Activated CD4-positive, alpha-beta T cell treated with anti-CD3 and anti-CD28 coated beads, Interleukin-2, amount 50 U/mL, for 24 hours (primary cell): Measurements from ENCODE around the gene GHR.
"Not testable (repeated sequence)": the region's sequence is repeated elsewhere in the genome, so short reads cannot be mapped to it uniquely, and the experiment has no call there.

ENCODE experiments used
- DNase-seq, 2 donors: peaks; one replicate each; pipeline ENCODE4 v3.0.0-alpha.2; 2020; ENCODE audit warnings: low read depth in 1 of 2, low spot score in 1 of 2

GHR gene

DNA sequence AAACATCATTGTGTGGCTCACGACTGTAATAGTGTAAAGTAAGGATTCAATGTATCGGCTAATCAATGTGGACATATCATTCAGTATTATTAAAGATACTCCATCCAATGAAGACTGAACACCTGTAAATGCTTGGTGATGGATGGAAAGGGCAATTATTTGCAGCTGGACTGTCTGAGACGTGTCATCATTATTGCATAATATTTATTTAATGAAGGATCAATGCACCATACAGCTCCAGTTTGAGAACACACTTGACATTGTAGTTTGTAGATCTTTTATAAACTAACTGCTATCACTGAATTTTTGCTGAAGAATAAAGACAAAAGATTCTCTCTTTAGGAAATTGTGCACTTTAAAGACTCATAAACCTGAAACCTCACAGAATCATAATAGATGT, 215.7 kb downstream of the GHR start:
- no peak for DNase-seq

DNA sequence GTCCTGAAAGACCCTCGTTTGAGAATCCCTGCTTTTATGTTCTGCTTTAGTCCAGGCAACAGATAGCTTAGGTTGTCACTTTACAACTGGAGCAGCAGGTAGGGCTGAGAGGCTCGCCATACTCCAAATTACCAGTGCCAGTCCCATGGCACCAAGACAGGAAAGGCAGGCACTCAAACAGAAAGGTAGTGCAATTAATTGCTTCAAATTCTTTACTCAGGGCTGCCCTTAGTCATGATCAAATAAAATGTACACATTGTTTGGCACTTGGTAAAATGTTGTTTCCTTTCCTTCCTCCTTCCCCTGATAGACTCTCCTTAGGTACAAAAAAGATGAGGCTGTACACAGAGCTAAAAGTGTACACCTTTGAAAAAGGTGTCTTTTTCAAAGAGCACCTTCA, 217.6 kb downstream of the GHR start:
- no peak for DNase-seq

DNA sequence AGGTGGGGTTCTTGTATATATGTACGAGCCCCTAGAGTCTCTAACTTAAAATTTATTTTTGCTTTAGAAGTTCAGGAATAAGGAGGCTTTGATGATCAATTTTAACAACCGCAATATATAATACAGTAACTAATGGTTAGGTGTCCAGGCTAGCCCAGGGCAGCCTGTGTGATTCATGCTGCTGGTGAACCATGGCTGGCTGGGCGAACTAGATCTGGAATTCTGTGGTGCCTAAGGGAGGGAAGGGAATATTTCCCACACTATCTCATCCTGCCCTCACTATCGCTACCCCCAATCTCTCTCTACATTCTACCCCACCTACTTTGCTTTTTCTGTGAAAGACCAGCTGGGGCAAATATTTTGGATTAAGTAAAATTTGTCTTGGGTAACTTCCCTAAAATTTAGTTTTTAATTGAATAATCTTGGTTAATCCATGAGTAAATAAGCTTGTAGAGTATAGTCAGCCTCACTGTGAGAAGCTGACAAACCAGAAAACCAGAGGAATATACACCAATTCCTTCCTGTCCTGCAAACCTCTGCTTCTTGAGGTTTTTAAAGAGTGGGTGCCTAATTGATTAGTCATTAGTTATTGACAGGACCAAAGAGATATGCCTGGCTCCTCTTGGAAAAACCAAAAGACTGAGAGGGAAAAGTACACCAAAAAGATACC, 218.2 kb downstream of the GHR start:
- no peak for DNase-seq

DNA sequence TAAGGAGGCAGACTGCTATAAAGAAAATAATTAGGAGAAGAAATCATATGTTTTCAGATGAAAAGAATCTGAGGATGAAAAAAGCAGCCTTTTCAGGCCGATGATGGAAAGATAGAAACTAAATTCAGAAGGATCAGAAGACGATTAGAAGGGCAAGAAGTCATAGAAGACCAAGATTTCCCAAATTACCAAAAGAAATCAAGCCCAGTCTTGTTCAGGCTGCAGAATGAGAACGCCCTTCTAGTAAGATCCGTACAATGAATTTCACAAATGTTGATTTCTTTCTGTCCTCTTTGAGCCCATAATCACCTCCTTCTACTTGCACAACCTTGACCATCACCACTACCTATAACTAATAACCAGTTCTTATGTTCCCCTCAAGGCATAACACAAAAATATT, 218.8 kb downstream of the GHR start:
- DNase-seq, result no peak

DNA sequence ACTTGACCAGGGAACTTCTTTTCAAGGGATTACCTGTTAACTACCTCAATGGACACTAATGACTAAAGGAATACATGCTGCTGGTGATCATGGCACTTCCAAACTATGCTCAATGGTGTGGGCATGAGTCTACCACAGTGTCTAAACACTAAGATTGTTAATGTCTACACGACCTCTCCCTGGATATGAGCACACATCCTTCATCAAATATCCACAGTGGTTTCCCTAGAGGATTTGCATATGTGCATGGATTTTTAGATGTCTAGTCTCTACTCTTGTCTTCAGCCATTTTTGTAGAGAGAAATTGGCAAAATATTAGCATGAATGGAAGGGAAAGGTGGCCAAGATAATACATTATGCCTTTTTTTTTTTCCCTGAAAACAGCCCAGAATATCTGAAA, 220.1 kb downstream of the GHR start:
- DNase-seq, result no peak

DNA sequence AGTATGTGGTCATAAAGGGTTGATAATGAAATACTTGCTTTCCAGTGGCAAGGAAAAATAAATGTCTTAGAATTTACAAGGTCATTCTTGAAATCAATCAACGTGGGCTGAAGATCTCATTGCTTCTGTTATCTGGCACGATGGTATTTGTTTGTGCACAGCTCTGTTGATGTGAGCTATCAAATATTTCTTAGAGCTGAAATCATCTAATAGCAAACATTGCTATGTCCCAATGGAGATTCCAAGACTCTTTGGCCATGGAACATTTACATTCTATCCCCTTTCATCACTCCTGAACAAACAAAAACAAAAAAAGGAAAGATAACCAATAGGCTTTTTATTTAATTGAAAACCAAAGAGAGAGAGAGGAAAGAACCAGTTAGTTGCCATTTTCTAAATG, 221.9 kb downstream of the GHR start:
- DNase-seq, result no peak

DNA sequence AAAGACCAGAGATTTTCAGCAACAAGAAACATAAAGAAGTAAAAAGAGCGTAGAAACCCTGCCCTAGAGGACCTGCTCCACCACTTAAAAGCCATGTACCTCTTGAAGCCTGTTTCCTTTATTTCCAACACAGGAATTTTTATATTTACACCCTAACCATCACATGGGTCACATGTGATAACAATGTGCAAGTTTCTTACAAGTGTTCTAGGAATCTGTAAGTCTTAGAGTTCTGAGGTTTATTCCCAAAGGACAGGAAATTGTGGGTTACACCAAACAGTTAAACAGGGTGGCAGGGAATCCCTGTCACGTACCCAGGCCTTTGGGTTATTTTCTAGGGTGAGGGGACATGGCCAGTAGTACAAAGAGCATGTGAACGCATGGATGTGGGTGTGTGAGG, 224.8 kb downstream of the GHR start:
- no peak for DNase-seq

DNA sequence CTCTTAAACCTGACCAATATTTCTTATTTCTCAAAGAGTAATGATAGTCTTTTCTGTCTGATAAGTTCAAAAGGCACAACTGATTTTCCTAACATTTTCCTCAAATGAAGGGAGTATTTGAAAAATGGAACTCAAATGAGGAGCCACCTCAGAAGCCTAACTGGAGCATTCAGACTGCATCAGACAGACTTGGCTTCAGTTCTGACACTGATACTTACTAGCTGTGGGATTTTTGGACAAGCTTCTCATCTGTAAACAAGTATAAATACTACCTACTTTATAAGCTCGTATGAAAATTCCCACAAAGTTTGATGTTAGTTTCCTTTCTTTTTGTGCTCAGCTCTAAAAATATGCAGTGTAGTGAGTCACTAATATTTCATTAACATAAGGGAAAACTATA, 225.7 kb downstream of the GHR start:
- no peak for DNase-seq

DNA sequence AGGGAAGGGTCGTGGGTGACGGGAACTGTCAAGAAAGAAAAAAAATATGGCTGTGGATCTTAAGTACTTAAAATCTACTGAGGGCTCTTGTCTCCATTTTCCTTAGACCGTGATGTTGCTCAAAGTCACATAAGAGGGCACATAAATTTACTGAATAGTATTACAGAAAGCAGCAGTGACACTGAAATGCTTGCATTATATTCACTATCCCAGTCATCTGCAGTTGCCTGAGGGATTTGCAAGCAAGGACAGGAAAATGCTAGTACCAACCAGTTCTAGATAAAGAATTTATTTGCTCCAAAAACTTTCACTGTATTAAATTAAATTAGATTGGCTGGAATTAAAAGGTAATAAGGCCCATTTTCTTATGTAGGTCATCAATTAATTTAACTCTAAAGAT, 226.8 kb downstream of the GHR start:
- DNase-seq, result no peak

DNA sequence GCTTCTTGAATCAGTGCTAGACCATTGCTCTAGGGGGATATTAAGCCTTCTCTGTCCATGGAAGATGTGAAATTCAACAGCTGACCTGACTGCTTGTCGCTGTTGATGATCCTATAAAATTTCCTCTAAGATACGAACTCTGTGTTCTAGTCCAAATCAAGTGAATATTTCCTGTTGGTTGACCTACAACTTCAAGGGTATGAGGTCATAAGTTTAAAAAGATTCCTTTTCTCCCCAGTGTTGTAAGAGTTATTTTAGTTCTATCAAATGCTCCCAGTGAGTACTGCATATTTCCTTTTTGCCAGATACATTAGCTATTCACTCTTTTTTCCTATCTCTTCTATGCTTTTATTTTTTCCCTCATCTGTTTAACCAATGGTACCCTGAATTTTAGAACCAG, 230.5 kb downstream of the GHR start:
- no peak for DNase-seq

DNA sequence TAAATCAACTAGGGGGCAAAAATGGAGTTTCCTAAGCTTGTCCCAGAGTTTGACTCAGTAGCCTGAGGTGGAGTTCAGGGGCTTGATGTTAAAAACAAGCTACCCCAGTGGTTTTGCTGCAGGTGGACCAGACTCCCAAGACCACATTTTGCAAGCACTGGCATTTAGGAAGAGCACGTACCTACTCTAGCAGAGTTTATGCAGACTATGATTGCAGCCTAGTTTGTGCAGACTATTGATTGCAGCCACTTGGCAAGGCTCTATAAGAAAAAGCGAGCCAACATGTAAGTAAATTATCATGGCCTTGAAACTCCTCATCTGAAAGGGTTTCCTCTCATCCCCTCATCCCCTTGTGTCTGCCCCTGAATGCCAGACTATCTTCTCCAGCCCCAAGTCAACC, 231.4 kb downstream of the GHR start:
- DNase-seq, result no peak

DNA sequence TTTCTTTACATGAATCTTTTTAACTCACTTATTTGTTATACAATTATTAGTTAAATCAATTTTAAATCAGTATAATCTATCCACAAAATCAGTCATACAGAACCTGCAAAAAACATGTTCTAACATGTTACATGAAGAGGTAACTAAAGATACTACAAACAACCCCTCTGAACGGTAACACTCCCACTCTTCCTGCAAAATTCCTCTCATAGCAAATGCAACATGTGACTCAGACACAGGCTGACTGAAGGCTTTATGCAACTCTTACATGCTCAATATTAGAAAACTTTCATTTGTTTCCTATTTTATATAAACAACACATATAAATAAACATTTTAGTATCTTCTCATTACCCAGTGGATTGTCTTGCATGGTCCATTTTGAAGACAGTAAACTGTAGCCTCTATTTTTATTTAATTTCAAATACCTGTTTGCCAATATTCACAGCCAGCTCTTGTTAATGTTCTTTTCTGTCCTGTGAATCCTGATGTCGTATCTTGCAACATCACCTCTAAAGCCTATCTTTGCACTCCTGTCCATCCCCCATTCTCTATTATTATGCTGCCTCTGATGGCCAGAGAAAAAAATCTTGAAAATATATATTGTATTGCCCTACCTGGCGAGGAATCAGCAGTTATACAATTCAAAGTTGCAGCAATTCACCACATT, 232.9 kb downstream of the GHR start:
- DNase-seq, result no peak

DNA sequence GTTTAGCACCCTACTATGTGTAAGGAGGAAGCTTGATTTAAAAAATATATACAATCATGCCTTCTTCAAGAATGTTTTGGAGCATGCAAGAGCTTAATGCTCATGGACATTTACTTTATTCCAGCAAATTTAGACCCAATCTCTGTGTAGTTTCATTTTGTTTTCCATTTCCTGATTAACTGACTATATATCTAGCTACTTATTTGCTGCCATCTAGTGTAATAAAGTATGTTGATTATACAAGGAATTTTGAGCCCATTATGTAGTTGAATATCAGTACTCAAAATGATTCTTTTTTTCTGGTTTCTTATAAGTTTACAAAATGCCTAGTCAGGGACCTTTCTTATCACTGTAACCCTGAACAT, 233.4 kb downstream of the GHR start:
- no peak for DNase-seq

DNA sequence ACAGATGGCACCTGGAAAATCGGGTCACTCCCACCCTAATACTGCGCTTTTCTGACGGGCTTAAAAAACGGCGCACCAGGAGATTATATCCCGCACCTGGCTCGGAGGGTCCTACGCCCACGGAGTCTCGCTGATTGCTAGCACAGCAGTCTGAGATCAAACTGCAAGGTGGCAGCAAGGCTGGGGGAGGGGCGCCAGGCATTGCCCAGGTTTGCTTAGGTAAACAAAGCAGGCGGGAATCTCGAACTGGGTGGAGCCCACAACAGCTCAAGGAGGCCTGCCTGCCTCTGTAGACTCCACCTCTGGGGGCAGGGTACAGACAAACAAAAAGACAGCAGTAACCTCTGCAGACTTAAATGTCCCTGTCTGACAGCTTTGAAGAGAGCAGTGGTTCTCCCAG, 236.6 kb downstream of the GHR start:
- not testable (repeated sequence) for DNase-seq

DNA sequence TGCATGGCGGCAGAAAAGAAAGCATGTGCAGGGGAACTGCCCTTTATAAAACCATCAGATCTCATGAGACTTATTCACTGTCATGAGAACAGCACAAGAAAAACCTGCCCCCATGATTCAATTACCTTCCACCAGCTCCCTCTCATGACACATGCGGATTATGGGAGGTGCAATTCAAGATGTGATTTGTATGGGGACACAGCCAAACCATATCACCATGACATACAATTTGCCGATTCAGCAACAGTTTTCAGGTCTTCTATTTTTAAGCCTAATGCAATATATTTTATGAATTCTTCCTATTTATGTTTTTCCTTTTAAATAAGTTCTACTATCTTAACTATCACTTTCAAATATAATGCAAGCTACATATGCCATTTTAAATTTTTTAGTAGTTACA, 242.6 kb downstream of the GHR start:
- DNase-seq, result no peak

DNA sequence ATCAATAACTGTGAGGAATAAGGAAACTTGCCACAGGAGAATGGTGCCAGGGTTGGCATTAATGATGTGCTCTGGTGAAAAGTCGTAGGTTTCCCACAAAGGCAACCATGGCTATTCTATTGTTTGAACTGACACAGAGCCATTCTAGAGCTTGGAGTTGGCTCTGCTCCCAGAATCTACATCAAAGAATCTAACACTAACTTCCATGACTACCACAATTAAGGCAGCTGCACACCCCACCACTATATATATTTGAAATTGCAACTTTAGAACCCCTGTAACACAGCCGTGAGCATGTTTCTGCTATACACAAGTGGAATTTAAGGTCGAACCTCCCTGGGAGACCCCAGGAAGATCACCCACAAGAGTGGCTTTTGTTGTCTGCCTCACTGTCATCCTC, 243.6 kb downstream of the GHR start:
- DNase-seq, result no peak

DNA sequence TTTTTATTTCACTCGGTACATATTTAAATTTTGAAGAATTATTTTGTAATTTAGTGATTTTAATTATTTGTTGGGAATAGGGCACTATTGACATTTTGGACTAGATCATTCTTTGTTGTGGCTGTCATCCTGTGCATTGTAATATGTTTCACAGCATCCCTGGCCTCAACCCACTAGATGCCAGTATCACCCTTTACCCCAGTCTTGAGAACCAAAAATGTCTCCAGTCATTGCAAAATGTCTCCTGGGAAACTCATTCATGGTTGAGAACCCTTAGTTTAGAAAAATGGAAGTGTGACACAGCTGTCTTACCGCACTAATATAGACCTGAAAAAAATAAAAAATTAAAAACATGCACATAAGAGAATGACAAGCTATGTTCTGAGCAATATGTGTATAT, 245.0 kb downstream of the GHR start:
- DNase-seq, result no peak

DNA sequence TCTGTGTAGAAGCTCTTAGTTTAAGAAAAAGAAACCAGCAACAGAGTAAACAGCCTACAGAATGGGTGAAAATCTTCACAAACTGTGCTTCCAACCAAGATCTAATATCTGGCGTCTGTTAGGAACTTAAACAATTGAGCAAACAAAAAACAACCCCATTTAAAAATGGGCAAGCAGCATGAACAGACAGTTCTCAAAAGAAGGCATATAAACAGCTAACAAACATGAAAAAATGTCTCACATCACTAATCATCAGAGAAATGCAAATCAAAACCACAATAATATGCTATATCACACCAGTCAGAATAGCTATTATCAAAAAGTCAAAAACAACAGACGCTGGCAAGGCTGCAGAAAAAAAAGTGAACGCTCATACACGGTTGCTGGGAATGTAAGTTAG, 249.7 kb downstream of the GHR start:
- DNase-seq, result no peak

DNA sequence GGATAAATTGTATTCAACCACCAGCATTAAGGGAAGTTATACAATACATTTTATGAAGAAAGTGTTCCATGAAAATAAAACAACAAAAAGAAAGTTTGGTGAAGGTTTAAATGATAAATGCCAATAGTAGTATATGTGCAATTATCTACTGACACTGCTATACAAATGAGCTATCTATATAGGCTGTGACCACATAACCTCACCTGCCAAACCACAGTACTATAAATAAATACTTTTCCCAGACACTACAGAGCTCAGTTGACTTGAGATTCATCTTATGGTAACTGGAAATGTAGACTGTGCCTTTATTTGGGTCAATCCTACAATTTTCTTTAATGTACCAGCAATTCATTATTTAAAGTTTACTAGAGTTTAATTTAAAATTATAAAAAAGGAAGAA, 252.4 kb downstream of the GHR start:
- DNase-seq, result no peak

DNA sequence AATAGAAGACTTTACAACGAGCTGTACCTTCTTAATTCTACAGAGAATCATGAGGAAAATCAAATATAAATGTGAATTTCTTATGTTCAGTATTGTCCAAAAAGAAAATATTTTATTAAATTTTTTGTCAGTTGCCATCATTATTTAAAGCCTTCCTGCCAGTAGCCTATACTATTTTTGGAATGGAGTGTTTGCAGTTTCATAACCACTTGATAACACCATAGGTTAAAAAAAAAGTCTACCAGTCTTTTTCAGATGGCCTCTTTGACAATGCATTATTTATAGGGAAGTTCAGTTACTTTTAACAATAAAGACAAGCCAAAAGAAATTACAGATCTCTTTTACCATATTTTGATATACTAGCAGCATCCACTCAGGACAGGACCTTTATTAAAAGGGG, 253.1 kb downstream of the GHR start:
- DNase-seq, result no peak

DNA sequence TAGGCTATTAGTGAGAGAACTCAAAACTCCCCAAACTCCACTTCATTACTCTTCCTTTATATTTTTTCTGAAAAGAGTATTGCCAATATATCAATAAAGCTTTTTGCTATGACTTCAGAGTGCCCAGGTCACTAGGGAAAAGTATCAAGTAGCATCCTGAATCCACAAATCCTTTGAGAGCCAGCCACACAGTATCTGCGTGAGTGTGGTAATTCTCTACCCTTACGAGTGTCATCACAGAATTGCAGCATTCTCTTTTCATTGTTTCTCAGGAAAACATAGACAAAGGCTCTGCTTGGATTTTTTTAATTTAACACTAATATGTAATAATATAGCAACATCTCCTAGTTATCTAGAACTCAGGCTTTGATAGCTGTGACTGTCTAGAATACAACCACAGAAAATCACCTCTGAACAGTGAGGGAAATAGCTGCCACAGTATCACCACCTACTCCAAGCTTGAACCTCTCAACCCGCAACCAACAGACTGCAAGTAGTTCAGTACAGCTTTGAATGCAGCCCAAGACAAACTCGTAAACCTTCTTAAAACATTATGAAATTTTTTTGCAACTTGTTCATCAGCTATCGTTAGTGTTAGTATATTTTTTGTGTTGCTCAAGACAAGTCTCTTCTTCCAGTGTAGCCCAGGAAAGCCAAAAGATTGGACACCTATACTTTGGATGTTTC, 254.1 kb downstream of the GHR start:
- no peak for DNase-seq

DNA sequence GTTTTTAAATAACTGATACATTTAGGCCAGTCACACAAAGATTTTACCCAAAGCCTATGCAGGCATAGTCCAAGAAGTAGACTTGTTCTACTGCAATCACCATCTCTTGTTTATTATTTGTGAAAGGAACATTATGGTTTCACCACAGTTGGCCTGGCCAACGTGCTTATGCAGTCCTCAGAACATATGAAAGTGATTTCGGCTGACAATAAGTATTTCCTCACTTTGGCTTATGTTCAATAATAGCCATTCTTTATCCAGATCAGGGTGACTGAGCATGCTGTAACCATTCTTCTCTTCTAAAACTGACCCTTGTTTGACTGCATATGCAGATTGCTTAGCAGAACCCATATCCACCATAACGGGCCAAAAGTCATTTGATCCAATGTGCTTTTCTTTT, 256.8 kb downstream of the GHR start:
- no peak for DNase-seq

DNA sequence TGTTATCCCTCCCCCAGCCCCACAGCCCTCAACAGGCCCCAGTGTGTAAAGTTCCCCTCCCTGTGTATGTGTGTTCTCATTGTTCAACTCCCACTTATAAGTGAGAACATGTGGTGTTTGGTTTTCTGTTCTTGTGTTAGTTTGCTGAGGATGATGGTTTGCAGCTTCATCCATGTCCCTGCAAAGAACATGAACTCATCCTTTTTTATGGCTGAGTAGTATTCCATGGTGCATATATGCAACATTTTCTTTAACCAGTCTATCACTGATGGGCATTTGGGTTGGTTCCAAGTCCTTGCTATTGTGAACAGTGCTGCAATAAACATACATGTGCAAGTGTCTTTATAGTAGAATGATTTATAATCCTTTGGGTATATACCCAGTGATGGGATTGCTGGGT, 261.8 kb downstream of the GHR start:
- not testable (repeated sequence) for DNase-seq
